Measurements from ENCODE around the gene MYF5.

The MYF5 gene

DNA sequence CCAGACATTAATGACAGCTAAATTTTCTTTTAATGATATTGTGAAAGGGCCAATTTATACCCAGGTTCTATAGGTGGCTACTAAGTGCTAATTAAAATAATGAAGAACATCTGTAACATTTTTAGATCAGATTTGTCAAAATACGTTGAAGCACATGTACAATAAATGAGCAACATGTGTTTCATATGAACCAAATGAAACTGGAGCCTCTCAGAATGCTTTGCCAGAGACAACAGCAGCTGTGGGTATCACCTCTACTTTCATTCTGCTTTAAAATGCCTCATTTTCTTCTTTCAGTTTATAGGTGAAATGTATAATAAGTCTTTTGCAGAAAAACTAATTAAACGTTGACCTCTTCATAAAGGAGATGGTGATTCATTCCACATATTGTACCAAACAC, 35.4 kb upstream of the MYF5 start:
- DNase-seq: no peak
- H3K27me3 ChIP-seq: no peaks in the 10 kb centered on the region
- TF ChIP-seq, protein P1, sequence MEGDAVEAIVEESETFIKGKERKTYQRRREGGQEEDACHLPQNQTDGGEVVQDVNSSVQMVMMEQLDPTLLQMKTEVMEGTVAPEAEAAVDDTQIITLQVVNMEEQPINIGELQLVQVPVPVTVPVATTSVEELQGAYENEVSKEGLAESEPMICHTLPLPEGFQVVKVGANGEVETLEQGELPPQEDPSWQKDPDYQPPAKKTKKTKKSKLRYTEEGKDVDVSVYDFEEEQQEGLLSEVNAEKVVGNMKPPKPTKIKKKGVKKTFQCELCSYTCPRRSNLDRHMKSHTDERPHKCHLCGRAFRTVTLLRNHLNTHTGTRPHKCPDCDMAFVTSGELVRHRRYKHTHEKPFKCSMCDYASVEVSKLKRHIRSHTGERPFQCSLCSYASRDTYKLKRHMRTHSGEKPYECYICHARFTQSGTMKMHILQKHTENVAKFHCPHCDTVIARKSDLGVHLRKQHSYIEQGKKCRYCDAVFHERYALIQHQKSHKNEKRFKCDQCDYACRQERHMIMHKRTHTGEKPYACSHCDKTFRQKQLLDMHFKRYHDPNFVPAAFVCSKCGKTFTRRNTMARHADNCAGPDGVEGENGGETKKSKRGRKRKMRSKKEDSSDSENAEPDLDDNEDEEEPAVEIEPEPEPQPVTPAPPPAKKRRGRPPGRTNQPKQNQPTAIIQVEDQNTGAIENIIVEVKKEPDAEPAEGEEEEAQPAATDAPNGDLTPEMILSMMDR (IDR thresholded peaks at IDR 0.05): no peak
- H3K9me3 ChIP-seq: no peaks in the 10 kb centered on the region
- H3K27ac ChIP-seq: no peak overlapping the region
- no peaks in the 10 kb centered on the region for H3K36me3 ChIP-seq
- no peak overlapping the region for H3K4me3 ChIP-seq
- H3K4me1 ChIP-seq: no peaks in the 10 kb centered on the region
- intact Hi-C loops (cut with DNase I; ENCODE audit: low total_unique reads): no loop called here

DNA sequence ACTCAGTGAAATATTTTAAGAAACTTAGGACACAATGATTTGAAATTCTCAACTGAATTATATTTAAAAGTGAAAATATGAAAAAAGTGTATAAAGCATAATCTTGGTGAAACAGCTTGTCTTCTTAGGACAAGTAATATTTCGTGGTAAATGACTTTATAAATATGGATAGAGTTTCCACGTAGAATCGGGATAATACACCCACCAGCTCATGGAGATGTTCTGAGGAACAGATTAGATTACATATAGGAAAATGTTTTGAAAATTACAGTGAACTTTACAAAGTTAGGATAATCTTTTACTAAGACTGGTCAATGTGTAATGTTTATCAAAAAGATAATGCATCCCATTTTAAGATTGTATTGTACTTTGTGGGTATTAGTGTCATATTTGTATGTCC, 34.9 kb upstream of the MYF5 start:
- Histone ChIP-seq H3K4me1 (no peaks in the 10 kb centered on the region), H3K27me3 (no peaks in the 10 kb centered on the region), H3K27ac (no peak overlapping the region), H3K9me3 (peaks cover 0 to 2% (median 0%) of the 10 kb centered on the region in 3 donors), H3K4me3 (no peak overlapping the region), H3K36me3 (no peaks in the 10 kb centered on the region)
- TF ChIP-seq, protein P1 (IDR thresholded peaks at IDR 0.05): no peak
- DNase-seq: no peak
- intact Hi-C loops (cut with DNase I; ENCODE audit: low total_unique reads): no loop called here

DNA sequence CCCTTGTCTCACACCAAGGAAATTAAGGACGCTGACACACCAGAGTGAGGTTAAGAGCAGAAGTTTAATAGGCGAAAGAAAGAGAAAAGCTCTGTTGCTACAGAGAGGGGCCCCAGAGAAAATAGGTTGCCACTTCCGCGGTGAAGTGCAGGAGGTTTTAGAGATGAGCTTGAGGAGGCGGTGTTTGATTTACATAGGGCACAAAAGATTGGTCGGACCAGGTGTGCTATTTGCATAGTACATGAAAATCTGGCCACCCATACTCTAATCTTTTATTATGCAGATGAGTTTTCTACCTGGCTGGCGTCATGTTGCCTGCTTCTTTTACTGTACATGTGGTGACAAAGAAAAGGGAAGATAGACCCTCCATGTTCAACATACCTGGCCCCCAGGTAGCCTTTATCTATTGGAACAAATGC, 32.6 kb upstream of the MYF5 start:
- Histone ChIP-seq H3K27me3 (no peaks in the 10 kb centered on the region), H3K4me1 (no peaks in the 10 kb centered on the region), H3K4me3 (no peak overlapping the region), H3K9me3 (peaks cover 0 to 4% (median 0%) of the 10 kb centered on the region in 3 donors), H3K27ac (no peak overlapping the region), H3K36me3 (no peaks in the 10 kb centered on the region)
- intact Hi-C loops (cut with DNase I; ENCODE audit: low total_unique reads): no loop called here
- TF ChIP-seq, protein P1 (IDR thresholded peaks at IDR 0.05): no peak
- no peak for DNase-seq

DNA sequence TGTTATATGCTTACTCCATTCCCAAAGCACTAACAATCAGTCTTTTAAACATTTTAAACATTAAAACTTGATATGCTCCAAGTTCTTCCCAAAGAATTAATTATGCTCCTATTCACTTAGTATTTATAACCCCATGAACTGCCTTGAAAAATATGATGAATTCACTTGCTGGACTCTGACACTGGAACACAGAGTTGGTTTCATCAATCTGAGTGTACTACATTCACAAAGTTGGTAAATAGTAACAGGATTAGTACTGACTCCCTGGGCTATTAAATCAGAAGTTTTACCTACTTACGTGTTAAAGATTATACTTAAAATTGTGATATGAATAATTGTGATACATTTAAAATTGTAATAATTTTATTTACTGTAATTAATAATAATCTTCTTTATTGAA, 26.6 kb upstream of the MYF5 start:
- peaks cover 0 to 4% (median 0%) of the 10 kb centered on the region in 3 donors for H3K9me3 ChIP-seq
- H3K4me1 ChIP-seq: no peaks in the 10 kb centered on the region
- no peak overlapping the region for H3K4me3 ChIP-seq
- TF ChIP-seq, protein P1 (IDR thresholded peaks at IDR 0.05): no peak
- H3K27ac ChIP-seq: no peak overlapping the region
- H3K27me3 ChIP-seq: no peaks in the 10 kb centered on the region
- no peak for DNase-seq
- no peaks in the 10 kb centered on the region for H3K36me3 ChIP-seq
- intact Hi-C loops (cut with DNase I; ENCODE audit: low total_unique reads): no loop called here

DNA sequence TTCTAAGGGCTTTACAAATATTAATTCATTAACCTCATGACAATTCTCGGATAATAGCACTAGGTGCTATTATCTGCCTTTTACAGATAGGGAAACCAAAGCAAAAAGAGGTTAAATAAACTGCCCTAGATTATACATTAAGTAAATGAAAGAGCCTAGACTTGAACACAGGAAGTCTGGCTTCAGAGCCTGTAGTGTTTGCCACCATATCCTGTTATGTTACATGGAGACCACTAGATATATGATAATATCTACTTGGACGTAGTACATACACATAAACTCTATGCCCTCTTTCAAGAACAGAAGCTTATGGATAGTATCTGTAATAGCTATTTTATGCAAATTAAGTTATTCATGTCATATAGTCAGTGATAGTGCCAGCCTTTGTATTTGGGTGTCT, 26.2 kb upstream of the MYF5 start:
- intact Hi-C loops (cut with DNase I; ENCODE audit: low total_unique reads): no loop called here

More for the DNA sequence above, 26.2 kb upstream of the MYF5 start:
- Histone ChIP-seq H3K27ac (no peak overlapping the region), H3K36me3 (no peaks in the 10 kb centered on the region), H3K27me3 (no peaks in the 10 kb centered on the region), H3K4me1 (no peaks in the 10 kb centered on the region), H3K4me3 (no peak overlapping the region), H3K9me3 (peaks cover 0 to 4% (median 0%) of the 10 kb centered on the region in 3 donors)
- no peak for DNase-seq
- TF ChIP-seq, protein P1 (IDR thresholded peaks at IDR 0.05): no peak

Measured in tibial artery (tissue), 4 donors.